ENCODE data around the gene SMAD7.

SMAD7 gene

DNA sequence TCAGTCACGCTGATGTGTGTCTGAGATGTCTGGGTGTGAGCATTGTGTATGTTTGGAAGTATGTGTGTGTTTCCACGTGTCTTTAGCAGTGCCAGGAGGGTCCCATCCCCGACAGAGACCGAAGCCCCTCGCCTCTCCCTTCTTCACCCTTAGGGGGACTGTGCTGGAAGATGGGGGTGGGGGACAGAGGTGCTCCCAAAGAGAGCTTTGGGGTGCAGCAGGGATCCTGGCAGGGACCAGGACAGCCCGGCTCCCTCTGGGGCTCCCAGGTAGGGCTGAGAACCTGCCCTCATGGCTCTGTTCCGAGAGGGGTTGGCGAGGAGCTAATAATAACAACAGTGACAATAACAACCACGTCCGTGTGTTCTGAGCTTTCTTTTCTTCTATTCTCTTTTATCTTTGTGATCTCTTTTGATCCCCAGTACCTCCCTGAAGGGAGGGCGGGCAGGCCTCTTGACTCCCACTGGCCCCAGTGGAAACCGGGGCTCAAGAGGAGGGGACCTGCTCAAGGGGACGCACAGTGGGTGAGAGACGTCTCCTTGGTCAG, 57.6 kb downstream of the SMAD7 start:
- no peak for DNase-seq

DNA sequence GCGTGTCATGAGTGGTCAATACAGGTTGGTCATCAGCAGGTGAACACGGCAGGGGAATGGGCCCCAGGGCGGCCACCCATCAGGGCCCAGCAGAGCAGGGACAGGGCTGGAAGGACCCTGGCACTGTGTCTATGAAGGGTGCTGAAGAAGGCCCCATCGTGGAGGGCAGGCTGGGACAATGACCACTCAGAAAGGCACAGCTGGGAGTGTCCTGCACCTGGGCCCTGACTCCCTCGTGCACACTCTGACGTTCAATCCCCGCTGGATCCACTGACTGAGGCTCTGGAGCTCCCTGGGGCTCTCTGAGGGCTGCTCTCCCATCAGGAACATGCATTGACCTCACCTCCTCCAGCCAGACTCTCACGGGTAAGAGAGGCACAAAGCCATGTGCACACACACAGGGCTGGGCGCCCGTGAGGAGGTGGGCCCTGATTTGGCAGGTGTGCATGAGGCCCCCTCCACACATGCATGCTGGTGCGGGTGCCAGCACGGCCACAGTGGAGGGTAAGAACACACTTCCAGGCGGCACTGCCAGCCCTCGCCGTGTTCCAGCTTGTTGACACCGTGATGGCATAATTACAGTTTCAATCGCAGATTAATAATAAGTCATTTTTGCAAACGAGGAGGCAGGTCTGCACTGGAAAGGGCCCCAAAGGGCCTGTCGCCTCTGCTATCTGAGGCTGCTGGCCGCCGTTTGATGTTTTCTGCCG, 58.5 kb downstream of the SMAD7 start:
- DNase-seq = no peak

DNA sequence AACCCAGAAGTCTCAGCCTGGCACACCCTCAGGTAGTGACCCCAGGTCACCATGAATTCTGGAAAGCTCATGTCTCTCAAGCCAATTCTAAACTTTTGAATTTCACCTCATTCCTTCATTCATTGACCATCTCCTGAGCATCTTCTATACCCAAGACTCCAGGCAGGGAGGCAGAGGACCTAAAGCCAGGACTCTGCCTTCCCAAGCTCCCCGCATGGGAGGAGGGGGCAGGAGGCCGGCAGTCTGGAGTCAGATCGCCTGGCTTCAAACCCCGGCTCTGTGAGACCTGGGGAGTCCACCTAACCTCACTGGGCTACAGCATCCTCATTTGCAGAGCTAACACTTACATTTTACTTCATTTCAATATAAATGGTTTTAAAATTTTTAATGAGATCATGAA, 59.0 kb downstream of the SMAD7 start:
- no peak for DNase-seq

DNA sequence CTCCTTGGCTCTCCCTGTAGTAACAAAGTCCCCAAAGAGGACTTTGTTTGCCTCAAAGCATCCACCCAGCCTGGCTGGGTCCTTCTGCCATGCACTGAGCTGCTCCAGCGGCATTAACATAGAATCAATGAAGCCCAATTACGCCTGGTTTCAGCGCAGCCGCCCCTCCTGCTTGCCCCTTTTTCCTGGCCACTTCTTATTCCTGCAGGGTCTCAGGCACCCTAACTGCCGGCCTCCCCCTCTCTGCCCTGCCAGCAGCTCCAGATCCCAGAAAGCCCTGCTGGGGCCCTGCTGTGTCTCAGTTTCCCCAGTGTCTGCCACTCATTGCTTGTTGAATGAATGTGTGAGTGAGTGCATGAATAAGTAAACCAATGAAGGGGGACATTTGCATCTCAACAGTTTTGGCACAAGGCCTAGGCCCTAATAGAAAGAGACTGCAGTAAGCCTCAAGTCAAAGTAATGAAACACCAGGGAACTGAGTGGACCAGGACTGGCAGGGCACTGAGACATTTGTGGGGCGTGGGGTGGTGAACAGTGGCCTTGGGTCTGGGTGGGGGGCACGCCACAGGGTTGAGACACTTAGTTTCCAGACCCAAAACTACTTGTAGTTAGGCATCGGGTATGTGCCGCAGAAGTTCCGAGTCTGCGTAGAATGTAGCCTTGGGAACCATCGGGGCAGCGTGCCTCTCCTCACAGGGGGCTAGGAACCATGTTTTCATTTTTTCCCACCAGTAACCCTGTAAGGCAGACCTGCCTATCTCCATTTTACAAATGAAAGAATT, 60.6 kb downstream of the SMAD7 start:
- DNase-seq = no peak

DNA sequence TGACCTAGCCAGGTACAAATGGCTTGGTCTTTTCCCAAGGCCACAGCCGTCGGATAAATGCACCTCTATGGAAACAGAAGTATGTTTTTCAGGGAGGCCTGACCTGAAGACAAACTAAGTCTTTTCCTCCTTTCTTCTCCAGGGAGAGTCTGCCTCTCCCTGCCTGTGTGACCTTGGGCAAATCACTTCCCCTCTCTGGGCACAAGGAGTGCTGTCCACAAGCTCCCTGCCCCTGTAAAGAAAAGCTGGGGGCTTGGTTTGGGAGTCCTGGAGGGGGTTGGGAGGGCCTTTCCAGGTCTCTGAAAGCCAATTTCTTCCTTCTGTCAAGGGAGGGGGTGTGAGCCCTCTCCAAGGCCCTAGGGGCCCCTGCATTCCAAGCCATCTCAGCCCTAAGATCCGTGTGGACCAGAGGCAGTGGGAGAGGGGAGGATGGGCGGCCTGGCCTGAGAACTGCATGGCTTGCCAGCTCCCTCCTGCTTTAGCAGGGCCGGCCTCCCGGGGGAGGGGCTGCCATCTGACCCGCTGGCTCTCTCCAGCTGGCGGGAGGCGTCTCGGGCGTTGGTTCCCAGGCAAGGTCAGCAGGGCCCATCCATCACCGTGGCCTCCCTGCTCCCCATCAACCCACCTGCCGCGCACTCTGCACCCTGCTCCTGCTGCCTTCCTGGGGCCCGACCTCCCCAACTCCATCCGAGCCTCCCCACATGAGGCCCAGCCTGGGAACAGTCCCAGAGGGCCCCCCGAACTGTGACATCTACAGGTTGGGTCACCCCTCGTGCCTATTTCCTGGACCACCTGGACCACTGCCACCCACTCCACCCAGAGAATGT, 61.4 kb downstream of the SMAD7 start:
- no peak for DNase-seq

DNA sequence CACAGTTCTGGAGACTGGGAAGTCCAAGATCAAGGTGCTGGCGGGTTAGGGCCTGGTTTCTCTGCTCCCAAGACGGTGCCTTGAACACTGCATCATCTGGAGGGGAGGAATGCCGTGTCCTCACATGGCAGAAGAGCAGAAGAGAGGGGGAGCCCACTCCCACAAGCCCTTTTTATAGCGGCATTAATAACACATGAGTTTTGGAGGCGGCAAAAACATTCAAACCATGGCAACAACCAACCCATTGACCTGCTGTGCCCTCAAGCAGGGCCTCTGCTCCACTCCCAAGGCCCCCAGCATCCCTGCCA, 62.0 kb downstream of the SMAD7 start:
- no peak for DNase-seq

DNA sequence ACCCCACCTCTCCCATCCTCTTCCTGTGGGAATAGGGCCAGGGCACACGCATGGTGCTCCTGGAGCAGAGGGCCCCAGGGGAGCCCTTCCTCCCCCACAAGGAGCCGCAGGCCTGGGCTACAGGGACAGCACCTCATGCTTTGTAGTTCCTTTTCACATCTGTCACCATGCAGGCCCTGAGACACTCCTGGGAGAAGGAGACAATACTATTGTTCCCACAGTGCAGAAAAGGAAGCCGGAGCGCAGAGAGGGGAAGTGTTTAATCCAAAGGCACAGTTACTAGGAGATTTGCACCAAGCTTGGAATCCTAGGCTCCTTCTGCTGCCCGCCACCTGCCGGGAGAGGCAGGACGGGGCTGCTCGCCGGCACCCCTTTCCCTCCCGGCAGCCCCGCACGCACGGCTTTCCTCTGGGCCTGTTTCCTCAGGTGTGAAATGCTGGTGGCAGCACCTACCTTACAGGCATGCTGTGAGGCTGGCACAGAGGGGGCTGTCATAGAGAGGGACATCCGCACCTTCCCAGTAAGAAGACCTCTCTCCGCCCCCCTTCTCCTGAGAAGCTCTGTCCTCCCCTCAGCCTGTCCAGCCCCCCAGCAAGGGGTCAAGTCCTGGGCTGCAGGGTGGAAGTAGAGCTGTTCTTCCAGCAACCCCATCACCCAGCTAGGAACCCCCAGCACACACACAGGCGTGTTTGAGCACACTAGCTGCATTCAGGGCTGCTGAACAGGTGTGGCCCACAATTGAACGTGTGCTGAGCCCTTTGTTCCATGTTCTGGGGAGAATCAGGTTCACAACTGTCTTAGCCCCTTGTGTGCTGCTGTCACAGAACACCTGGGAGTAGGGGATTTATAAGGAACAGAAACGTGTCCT, 62.6 kb downstream of the SMAD7 start:
- no peak for DNase-seq

DNA sequence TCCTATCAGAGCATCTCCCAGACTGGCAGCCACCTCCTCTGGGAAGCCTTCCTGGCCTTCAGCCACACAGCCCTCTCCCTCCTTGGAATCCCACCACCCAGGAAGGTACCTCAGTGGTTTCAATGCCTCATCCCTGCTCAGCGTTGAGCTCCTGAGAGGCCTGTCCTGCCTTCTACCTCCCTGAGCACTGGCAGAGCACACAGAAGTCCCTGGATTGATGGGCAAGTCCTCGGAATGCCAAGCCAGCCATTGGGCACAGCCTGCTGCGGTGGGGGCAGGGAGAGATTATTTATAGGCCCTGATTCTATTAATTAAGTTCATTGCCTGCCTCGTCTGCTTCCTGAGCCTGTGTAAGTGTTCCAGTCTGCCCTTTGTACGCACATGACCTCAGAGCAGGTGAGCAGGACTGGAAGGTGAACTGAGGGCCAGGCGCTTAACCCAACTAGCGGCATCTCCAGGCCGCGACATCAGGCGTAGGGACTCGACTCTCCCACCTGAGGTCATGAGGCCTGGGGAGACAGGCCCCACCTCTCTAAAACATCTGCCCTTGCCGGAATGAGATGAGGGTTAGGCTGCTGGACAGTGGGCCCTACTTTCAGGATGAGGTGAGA, 63.4 kb downstream of the SMAD7 start:
- DNase-seq = no peak

DNA sequence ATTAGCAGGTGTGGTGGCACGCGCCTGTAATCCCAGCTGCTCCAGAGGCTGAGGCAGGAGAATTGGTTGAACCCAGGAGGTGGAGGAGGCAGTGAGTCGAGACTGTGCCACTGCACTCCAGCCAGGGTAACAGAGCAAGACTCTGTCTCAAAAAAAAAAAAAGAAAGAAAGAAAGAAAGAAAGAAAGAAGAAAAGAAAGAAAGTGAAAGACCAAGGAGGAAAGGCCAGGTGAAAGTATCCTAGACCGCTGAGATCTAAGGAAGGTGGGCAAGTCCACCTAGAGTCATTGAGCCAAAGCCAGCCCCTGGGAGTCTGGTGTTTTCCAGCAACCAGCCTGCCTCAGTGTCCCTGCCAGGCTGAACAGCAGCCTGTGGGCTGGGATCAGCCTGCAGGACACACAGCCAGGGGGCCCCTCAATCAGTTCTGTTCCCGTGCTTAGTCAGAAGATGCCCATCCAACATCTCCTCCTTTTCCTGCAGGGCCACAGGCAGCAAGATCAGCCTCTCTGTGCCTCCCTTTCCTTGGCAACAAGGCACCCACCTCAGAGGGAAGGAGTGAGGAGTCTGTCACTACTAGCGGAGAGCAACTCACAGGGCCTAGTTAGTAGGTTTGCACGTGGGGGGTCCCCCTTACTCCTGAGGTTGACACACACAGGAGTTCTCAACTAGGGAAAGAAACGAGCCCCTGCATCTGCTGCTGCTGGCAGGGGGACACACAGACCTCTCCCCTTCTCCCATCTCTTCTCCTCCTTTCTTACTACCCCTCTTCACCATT, 64.1 kb downstream of the SMAD7 start:
- no peak for DNase-seq

DNA sequence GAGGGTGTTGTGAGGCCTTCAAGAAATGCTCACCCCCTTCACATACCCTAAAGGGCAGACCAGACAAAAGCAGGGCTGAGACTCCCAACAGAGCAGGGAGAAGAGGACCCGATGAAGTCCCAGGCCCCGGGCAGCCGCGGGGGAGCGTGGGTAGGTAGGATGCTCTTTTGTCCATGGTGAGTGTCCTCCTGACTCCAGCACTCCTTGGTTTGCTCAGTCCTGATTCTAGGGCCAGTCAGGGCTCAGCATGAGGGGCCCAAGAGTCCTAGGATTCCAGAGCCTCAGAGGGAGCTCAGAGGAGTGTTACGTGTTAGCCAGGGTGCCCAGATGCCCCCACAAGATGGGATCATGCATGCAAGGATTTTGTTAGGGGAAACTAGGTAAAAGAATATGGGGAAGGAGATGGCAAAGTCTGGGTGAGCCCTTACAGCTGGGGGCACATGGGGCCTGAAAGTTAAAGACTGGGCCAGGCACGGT, 64.8 kb downstream of the SMAD7 start:
- DNase-seq = no peak

DNA sequence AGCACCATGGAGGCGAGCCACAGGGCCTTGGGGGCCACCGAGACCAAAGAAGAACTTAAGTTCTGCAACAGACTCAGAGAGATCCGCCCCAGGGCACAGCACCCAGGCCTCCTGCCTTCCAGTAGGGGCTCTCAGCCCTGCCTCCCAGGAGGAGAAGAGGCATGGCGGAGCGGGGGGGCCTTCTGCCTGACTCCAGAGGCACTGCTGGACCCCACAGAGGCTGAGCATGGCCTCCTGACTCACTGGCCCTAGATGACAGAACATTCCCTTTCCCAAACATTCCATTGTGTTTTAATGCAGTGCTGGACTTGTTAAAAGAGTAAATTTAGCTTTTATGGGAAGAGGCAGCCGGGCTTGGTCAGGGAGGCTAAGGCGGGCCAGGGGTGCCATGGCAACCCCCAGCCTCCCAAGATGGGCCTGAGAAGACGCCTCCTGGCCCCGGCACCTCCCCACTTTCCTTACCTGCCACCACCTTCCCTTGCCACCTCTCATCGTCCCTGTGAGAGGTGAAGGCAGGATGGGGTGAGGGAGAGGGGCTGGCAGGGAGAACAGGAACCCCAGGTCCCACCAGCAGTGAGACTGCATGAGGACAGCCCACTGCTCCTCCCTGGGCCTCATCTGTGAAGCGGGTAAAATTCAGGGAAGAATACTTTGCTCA, 65.4 kb downstream of the SMAD7 start:
- no peak for DNase-seq

DNA sequence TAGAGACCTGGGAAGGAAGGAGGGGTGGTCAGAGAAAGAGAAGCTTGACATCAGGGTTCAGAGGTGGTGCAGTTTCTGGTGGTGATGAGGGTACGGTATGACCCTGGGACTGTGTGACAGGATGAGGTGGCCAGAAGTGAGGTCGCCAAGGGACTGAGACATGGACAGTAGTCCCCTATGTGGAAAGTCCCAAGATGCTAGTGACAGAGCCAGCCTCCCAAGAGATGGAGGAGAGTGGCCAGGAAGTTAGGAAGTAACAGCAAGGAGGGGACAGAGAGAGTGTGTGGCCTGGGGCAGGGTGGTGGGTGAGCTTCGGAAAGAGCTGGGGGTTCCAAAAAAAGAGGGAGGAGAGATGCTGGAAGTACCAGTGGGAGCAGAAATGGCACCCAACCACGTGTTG, 66.0 kb downstream of the SMAD7 start:
- no peak for DNase-seq

DNA sequence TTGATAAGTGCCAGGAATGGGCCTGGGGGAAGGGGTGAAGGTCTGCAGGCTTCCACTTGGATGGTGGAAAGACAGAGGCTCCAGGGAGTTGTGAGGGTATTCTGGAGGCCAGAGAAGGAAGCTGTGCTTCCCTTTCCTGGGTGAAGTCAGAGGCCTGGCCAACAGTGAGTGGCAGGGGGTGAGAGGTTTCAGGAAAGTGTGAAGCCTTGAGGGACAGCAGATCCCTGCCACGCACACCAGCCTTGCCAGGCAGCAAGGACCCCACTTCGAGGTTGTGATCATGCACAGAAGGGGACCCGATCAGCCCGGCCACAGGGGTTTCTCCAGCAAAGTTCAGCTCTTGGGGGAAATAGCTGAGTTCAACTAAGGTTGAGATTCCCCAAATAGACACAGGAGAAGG, 66.5 kb downstream of the SMAD7 start:
- no peak for DNase-seq

DNA sequence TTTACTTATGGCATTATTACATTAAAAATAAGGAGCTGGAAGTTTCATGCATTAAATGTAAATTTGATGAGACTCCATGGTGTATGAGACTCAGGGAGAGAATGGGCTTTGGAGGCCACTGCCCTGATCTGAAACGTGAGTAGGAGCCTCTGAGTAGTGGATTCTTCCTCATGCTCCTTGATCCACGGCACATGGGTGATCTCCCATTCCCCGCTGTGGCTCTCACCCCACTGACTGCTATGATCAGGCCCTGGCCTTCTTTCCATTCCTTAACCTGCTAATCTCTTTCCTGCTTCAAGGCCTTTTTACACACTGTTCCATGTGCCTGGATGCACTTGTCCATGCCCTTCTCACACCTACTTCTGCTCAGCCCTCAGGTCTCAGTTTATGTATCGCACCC, 68.4 kb downstream of the SMAD7 start:
- DNase-seq = no peak

DNA sequence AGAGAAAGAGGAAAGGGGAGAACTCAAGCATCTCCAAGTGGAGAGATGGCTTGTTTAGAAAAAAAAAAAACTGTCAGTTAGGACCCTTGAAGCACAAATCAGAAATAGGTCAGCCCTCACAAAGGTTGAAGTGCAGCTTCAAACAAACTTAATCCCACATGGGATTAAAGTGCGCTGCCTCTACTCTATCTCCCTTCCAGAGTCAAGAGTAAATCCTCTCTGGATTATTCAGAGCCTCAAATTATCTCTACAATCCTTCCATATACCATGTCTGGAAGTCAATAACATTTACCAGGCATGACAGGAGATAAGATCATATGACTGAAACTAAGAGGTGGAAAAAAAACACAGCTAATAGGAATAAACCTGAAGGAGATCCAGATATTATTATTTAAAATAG, 69.8 kb downstream of the SMAD7 start:
- no peak for DNase-seq

DNA sequence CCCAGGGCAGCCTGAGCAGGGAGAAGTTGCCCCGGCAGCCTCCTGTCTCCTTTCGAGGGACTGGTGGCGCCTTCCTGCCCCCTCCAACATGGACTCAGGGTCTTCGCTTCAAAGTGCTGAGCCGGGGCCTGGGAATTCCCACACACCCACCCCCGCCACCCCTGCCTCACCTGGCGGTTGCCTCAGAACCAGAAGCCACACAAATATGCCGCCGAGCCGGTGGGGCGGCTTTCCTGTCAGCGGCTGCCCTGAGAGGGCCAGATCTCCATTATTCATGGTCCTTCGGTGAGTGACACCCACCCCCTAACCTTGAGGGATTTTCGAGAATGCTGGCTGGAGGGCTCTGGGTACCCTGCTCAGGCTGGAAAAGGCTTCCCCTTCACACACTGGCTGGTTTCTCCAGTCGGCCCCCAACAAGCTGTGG, 71.7 kb downstream of the SMAD7 start:
- DNase-seq = no peak

DNA sequence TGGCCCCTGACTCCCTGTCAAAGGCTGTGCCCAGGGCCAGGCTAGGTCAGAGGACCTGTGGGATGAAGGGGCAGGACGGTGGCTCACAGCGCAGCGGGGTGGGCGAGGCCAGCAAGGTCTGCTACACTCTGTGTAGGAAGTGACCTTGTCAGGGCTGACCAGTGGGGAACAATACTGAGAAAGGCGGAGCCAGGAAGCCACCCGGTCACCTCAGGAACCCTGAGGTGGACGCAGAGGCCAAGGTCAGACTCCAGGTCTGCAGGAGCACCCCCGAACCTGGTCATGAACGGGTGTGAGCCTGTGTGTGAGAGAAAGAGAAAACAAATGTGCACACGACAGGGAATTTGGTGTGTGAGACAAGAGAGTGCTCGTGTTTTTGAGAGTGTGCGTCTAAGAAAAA, 72.3 kb downstream of the SMAD7 start:
- no peak for DNase-seq

DNA sequence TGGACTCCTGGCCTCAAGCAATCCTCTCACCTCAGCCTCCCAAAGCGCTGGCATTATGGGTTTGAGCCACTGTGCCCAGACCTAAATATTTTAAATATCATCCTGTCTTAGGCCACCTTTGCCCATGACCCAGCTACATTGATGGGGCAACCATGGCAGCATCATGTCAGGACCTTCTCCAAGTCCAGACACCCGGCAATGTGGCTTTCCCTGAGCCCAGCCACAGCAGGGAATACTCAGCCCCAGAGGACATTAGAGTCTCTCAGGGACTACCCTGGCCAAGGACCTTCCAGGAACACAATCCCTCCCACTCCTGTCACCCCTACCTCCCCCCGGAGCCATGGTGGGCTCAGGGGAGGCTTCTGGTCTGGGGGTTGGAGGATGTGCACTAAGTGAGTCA, 72.8 kb downstream of the SMAD7 start:
- DNase-seq = no peak

DNA sequence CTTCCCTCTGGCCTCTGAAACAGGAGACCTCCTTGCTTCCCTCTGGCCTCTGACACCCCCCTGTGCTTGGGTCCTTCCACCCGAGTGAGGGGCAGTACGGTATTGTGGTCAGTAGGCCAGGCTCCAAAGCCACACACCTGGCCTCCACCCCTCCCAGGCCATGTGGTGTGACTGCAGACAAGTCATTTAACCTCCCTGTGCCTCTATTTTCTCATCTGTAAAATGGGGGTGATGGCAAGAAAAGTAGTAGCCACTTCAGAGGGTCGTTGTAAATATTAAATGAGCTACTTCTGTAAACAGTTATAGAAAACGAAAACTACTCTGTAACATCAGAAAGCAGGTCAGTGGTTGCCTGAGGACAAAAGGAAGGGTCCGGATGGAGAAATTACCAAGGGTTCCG, 74.2 kb downstream of the SMAD7 start:
- no peak for DNase-seq

DNA sequence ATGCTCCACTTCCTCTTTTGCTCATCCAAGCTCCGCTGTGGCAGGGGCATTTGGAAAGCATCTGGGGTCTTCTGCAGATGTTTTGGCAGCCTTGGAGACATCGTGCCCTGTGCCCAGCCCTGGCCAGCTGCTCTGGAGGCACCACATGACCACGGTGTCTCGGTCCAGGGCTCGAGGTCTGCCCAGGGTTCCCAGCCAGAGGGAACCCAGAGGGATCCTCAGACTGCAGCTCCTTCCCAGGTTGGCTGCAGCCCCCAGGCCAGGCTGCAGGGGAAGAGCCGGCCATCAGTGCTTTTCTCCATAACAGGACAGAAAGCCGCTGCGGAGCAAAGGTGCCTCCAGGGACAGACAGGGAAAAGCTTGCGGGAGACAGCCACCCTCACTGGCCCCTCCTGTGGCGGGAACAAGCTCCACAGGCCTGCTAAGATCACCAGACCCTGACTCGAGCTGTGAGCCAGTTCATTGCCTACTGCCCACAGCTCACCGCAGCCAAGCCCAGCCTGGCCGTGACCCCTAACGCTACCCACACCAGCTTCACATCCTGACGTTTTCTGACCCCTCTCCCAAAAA, 74.7 kb downstream of the SMAD7 start:
- DNase-seq = no peak

All from central memory CD4-positive, alpha-beta T cell (primary cell).